ENCODE data around the gene AREL1. TPM values are rescaled to one million over a fixed set of nuclear protein-coding genes. Genes with fewer than 3 reads are reported as not detected.

AREL1 gene
- total RNA-seq, 2 experiments from 2014 or later, result 29.1 to 29.5 TPM

GRCh38 chr14:74695406-74695805 lies 17.5 kb downstream of the AREL1 start:
- H3K4me1 Mint-ChIP-seq (ENCODE audit: low read depth), result peaks cover 7% of the 10 kb centered on the region
- no peaks in the 10 kb centered on the region for H3K9me3 Mint-ChIP-seq
- intact Hi-C loops (cut with micrococcal nuclease), result no loop called here
- H3K4me3 Mint-ChIP-seq, result no peak overlapping the region
- CTCF ChIA-PET, result interaction anchor here (1.6 kb wide), 1 partner anchor 86 kb away, joined by 4 read pairs; no protein-coding TSS in a partner anchor
- H3K36me3 Mint-ChIP-seq (ENCODE audit: low read depth), result peaks cover 6% of the 10 kb centered on the region
- no peaks in the 10 kb centered on the region for H3K27me3 Mint-ChIP-seq (ENCODE audit: low read depth)
- H3K27ac Mint-ChIP-seq, result no peak overlapping the region
- DNase-seq, result no peak

GRCh38 chr14:74693191-74693590 lies 19.7 kb downstream of the AREL1 start:
- no peaks in the 10 kb centered on the region for H3K9me3 Mint-ChIP-seq
- no peaks in the 10 kb centered on the region for H3K27me3 Mint-ChIP-seq (ENCODE audit: low read depth)
- peaks cover 15% of the 10 kb centered on the region for H3K36me3 Mint-ChIP-seq (ENCODE audit: low read depth)
- CTCF ChIA-PET, result interaction anchor here (1.6 kb wide), 1 partner anchor 25 kb away, joined by 3 read pairs; no protein-coding TSS in a partner anchor
- H3K4me3 Mint-ChIP-seq, result no peak overlapping the region
- intact Hi-C loops (cut with micrococcal nuclease), result no loop called here
- no peak for DNase-seq
- H3K27ac Mint-ChIP-seq, result no peak overlapping the region
- H3K4me1 Mint-ChIP-seq (ENCODE audit: low read depth), result peaks cover 2% of the 10 kb centered on the region

- DNase-seq, result no peak
- CTCF ChIA-PET, result interaction anchor here (1.1 kb wide), 1 partner anchor 254 kb away, joined by 3 read pairs; no protein-coding TSS in a partner anchor
- peaks cover 2% of the 10 kb centered on the region for H3K4me1 Mint-ChIP-seq (ENCODE audit: low read depth)
- no peaks in the 10 kb centered on the region for H3K27me3 Mint-ChIP-seq (ENCODE audit: low read depth)
- H3K36me3 Mint-ChIP-seq (ENCODE audit: low read depth), result peaks cover 15% of the 10 kb centered on the region
- intact Hi-C loops (cut with micrococcal nuclease), result no loop called here
- H3K4me3 Mint-ChIP-seq, result no peak overlapping the region
- no peak overlapping the region for H3K27ac Mint-ChIP-seq
- H3K9me3 Mint-ChIP-seq, result no peaks in the 10 kb centered on the region
Measured at GRCh38 chr14:74691456-74691855, 21.4 kb downstream of the AREL1 start.

GRCh38 chr14:74685921-74686678 lies 26.8 kb downstream of the AREL1 start:
- DNase-seq, result no peak
- no peaks in the 10 kb centered on the region for H3K9me3 Mint-ChIP-seq
- peaks cover 22% of the 10 kb centered on the region for H3K36me3 Mint-ChIP-seq (ENCODE audit: low read depth)
- intact Hi-C loops (cut with micrococcal nuclease), result no loop called here
- H3K27ac Mint-ChIP-seq, result no peak overlapping the region
- peaks cover 19% of the 10 kb centered on the region for H3K4me1 Mint-ChIP-seq (ENCODE audit: low read depth)
- no peak overlapping the region for H3K4me3 Mint-ChIP-seq
- H3K27me3 Mint-ChIP-seq (ENCODE audit: low read depth), result no peaks in the 10 kb centered on the region
- CTCF ChIA-PET, result interaction anchor here (0.9 kb wide), 1 partner anchor 175 kb away, joined by 3 read pairs; no protein-coding TSS in a partner anchor

GRCh38 chr14:74685056-74685455 lies 27.8 kb downstream of the AREL1 start:
- no peaks in the 10 kb centered on the region for H3K27me3 Mint-ChIP-seq (ENCODE audit: low read depth)
- H3K4me3 Mint-ChIP-seq, result no peak overlapping the region
- no peak overlapping the region for H3K27ac Mint-ChIP-seq
- CTCF ChIA-PET, result interaction anchor here (0.5 to 1.3 kb wide), 3 partner anchors 76 to 246 kb away, joined by 3 to 4 read pairs (median 3); no protein-coding TSS in a partner anchor
- intact Hi-C loops (cut with micrococcal nuclease), result no loop called here
- peaks cover 16% of the 10 kb centered on the region for H3K36me3 Mint-ChIP-seq (ENCODE audit: low read depth)
- DNase-seq, result no peak
- peaks cover 19% of the 10 kb centered on the region for H3K4me1 Mint-ChIP-seq (ENCODE audit: low read depth)
- no peaks in the 10 kb centered on the region for H3K9me3 Mint-ChIP-seq

GRCh38 chr14:74684434-74684833 lies 28.4 kb downstream of the AREL1 start:
- Mint-ChIP-seq H3K36me3 (ENCODE audit: low read depth) (peaks cover 17% of the 10 kb centered on the region), H3K4me1 (ENCODE audit: low read depth) (peaks cover 19% of the 10 kb centered on the region), H3K4me3 (no peak overlapping the region), H3K27me3 (ENCODE audit: low read depth) (no peaks in the 10 kb centered on the region), H3K9me3 (no peaks in the 10 kb centered on the region), H3K27ac (peak overlapping the region; percentile 27)
- DNase-seq, result peak; percentile 41
- CTCF ChIA-PET, result interaction anchor here (1.3 kb wide), 1 partner anchor 75 kb away, joined by 4 read pairs; no protein-coding TSS in a partner anchor
- intact Hi-C loops (cut with micrococcal nuclease), result no loop called here

GRCh38 chr14:74683406-74683805 lies 29.5 kb downstream of the AREL1 start:
- H3K36me3 Mint-ChIP-seq (ENCODE audit: low read depth), result peaks cover 13% of the 10 kb centered on the region
- intact Hi-C loops (cut with micrococcal nuclease), result no loop called here
- DNase-seq, result no peak
- H3K27ac Mint-ChIP-seq, result no peak overlapping the region
- H3K9me3 Mint-ChIP-seq, result no peaks in the 10 kb centered on the region
- H3K27me3 Mint-ChIP-seq (ENCODE audit: low read depth), result no peaks in the 10 kb centered on the region
- H3K4me3 Mint-ChIP-seq, result no peak overlapping the region
- peaks cover 19% of the 10 kb centered on the region for H3K4me1 Mint-ChIP-seq (ENCODE audit: low read depth)
- CTCF ChIA-PET, result interaction anchor here (1.3 kb wide), 1 partner anchor 74 kb away, joined by 4 read pairs; no protein-coding TSS in a partner anchor

GRCh38 chr14:74682169-74682952 lies 30.5 kb downstream of the AREL1 start:
- intact Hi-C loops (cut with micrococcal nuclease), result no loop called here
- H3K4me3 Mint-ChIP-seq, result no peak overlapping the region
- peaks cover 19% of the 10 kb centered on the region for H3K4me1 Mint-ChIP-seq (ENCODE audit: low read depth)
- H3K9me3 Mint-ChIP-seq, result no peaks in the 10 kb centered on the region
- DNase-seq, result no peak
- no peak overlapping the region for H3K27ac Mint-ChIP-seq
- CTCF ChIA-PET, result no interaction called here
- H3K27me3 Mint-ChIP-seq (ENCODE audit: low read depth), result no peaks in the 10 kb centered on the region
- H3K36me3 Mint-ChIP-seq (ENCODE audit: low read depth), result peaks cover 11% of the 10 kb centered on the region

GRCh38 chr14:74675219-74675618 lies 37.7 kb downstream of the AREL1 start:
- no peaks in the 10 kb centered on the region for H3K9me3 Mint-ChIP-seq
- peaks cover 27% of the 10 kb centered on the region for H3K36me3 Mint-ChIP-seq (ENCODE audit: low read depth)
- H3K4me1 Mint-ChIP-seq (ENCODE audit: low read depth), result no peaks in the 10 kb centered on the region
- no peak overlapping the region for H3K27ac Mint-ChIP-seq
- intact Hi-C loops (cut with micrococcal nuclease), result no loop called here
- no peak for DNase-seq
- CTCF ChIA-PET, result interaction anchor here (0.6 kb wide), 1 partner anchor 73 kb away, joined by 3 read pairs; no protein-coding TSS in a partner anchor
- no peaks in the 10 kb centered on the region for H3K27me3 Mint-ChIP-seq (ENCODE audit: low read depth)
- no peak overlapping the region for H3K4me3 Mint-ChIP-seq

- Mint-ChIP-seq H3K27me3 (ENCODE audit: low read depth) (no peaks in the 10 kb centered on the region), H3K4me3 (no peak overlapping the region), H3K4me1 (ENCODE audit: low read depth) (no peaks in the 10 kb centered on the region), H3K9me3 (no peaks in the 10 kb centered on the region), H3K36me3 (ENCODE audit: low read depth) (peaks cover 25% of the 10 kb centered on the region), H3K27ac (no peak overlapping the region)
- intact Hi-C loops (cut with micrococcal nuclease), result no loop called here
- CTCF ChIA-PET, result no interaction called here
- DNase-seq, result no peak
Measured at GRCh38 chr14:74673768-74674167, 39.1 kb downstream of the AREL1 start.

GRCh38 chr14:74671789-74672188 lies 41.1 kb downstream of the AREL1 start:
- Mint-ChIP-seq H3K27ac (no peak overlapping the region), H3K4me1 (ENCODE audit: low read depth) (peaks cover 9% of the 10 kb centered on the region), H3K4me3 (no peak overlapping the region), H3K9me3 (no peaks in the 10 kb centered on the region), H3K27me3 (ENCODE audit: low read depth) (no peaks in the 10 kb centered on the region), H3K36me3 (ENCODE audit: low read depth) (peaks cover 35% of the 10 kb centered on the region)
- intact Hi-C loops (cut with micrococcal nuclease), result no loop called here
- CTCF ChIA-PET, result no interaction called here
- no peak for DNase-seq

- peaks cover 39% of the 10 kb centered on the region for H3K36me3 Mint-ChIP-seq (ENCODE audit: low read depth)
- H3K4me3 Mint-ChIP-seq, result no peak overlapping the region
- CTCF ChIA-PET, result interaction anchor here (0.6 kb wide), 1 partner anchor 208 kb away, joined by 3 read pairs; no protein-coding TSS in a partner anchor
- H3K9me3 Mint-ChIP-seq, result no peaks in the 10 kb centered on the region
- no peak for DNase-seq
- intact Hi-C loops (cut with micrococcal nuclease), result no loop called here
- H3K27ac Mint-ChIP-seq, result no peak overlapping the region
- no peaks in the 10 kb centered on the region for H3K27me3 Mint-ChIP-seq (ENCODE audit: low read depth)
- H3K4me1 Mint-ChIP-seq (ENCODE audit: low read depth), result peaks cover 9% of the 10 kb centered on the region
Measured at GRCh38 chr14:74670726-74671411, 42.0 kb downstream of the AREL1 start.

Data from activated naive CD4-positive, alpha-beta T cell treated with anti-CD3 and anti-CD28 coated beads for 36 hours (primary cell).